GM21825 (cell line): Measurements from ENCODE around the gene SIRT7.

Experiments used
- ATAC-seq: cut with Tn5 transposase; IDR thresholded peaks from one replicate; pipeline ENCODE4 v1.9.1; 2021; ENCODE audit warnings: mild to moderate bottlenecking, moderate library complexity; ENCODE audit not compliant: unreplicated experiment

Gene SIRT7

DNA sequence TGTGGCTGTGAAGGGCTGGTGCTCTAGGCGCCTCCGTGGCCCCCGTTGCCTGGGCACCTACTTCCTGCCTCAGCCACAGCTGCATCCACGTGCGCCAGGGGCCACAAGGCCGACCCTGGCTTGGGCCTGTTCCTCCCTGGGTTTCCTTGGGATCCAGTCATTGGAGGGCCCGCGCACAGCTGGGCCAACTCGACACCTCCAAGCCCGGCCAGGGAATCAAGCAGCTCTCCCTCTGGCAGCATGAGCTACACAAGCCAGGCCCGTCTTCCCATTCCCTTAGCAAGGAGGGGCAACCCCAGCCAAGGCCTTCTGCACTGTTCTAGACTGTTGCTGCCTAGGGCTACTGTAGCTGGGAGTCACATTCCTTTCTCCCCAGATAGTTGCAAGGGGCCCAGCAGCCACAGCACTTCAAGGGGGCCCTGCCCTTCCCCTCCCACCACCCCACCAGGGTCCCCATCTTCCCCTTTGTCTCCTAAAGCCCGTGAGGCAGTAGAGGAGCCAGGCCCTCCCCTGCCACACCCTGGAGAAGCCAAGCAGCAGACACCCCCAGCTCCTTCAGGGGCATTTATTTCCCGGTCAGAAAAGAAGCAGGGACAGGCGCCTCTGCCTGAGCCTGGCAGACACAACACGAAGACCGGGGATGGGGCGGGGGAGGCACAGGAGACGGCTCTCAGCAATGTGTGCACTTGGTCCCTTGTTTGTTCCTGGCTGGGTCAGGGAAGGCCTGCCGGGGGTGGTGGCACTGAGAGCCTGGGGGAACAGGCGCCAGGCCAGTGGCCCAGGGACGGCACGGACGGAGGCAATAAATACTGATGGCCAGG is 50.6 kb downstream of the SIRT7 start:
- ATAC-seq = no peak

DNA sequence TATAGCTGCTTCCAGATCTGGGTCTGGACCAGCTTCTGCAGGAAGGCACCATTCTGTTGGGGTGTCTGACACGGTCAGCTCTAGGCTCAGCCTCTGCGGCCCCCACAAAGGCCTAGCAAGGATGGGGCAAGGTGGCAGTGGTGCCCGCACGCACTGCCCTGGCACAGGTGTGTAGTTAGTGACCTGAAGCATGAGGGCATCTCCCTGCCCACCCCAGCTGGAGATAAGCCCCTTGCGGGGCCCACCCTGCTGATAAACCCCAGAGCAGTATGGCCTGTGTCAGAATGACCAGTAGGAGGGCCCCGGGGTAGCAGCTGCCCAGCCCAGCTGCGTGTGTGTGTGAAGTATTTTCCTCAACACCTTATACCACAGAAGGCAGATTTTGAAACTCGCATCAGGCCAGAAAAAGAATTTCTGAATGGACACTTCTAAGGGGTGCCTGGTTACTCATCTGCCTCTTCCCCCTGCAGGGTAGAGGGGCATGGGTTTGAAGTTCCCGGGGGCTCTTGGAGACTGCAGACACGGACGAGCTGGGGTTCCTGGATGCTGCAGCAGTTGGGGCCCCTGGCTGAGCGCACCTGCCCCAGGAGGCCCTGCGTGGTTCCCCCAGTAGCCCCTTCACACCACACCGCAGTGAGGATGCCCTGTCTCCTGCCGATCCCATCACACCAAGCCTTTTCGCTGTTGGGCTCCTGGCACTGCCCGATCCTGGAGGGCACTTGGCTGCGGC is 51.4 kb downstream of the SIRT7 start:
- ATAC-seq = no peak

DNA sequence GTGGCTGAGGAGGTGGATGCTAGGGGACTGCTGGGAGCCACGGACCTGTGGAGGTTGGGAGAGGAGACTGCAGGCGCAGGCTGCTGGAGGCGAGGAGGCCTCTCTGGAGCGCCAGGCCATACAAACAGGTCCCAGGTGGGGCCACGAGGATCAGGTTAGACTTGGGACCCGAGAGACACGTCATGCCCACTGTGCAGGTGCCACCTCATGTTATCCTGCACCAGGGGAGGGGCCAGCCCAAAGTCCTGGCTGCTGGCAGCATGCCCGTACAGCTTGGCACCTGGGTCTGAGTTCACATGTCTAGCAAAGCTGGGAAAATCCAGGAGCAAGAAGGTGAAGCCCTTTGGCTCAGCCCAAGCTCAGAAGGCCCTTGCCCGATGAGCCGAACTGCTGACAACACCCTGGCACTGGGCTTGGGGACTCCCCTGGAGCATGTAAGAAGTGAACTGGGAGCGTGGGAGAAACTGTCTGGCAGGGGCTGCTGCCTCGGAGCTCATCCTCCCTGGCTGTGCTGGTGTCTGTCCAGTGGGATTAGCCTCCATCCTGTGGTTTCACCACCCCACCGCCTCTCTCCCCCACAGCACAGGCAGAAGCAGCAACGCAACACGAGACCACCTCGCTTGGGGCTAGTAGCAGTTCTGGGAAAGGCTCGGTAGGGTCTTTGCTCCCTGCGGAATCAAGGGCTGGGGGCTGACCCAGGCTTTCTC is 52.1 kb downstream of the SIRT7 start:
- ATAC-seq = no peak

- no peak for ATAC-seq
Observed at GRCh38 chr17:81865358-81865732, 52.6 kb downstream of the SIRT7 start.

GRCh38 chr17:81863833-81864768 is 53.9 kb downstream of the SIRT7 start:
- ATAC-seq = no peak

DNA sequence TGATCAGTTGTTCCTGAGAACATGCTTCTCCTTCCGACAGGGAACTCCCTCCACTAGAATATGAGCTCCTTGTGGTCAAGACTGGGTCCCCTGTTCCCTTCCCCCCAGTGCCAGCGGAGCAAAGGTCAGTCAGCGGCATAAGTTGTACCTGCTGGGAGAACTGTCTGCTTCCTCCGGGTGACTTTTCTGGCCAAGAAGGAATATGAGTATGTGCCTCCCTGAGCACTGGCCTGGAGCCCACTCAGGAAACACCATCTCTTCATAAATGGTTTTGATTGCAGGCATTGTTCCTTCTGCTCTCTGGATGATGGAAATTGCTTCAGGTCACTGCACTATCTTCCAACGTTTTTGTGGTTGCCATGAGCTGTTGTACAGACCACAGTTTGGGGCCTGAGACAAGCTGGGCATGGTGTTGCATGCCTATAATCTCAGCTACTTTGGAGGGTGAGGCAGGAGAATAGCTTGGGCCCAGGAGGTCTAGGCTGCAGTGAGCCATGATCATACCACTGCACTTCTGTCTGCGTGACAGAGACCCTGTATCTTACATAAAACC is 54.8 kb downstream of the SIRT7 start:
- ATAC-seq = no peak
